H1 (cell line): ENCODE results near the gene CSNK1D.

Experiments
- EGR1 ChIP-seq: IDR thresholded peaks from 2 replicates; pipeline ENCODE4 v1.6.1; 2011; ENCODE audit warnings: low read depth, low read length, borderline replicate concordance
- EP300 ChIP-seq, 2 experiments: IDR thresholded peaks; 1 replicate in 1 of 2; 2 replicates in 1 of 2; pipeline ENCODE4 v1.6.1; 2011 to 2012; ENCODE audit warnings: low read depth in 2 of 2, low read length in 2 of 2, mild to moderate bottlenecking in 2 of 2, borderline replicate concordance in 1 of 2, inconsistent platforms in 1 of 2, moderate library complexity in 1 of 2
- EZH2 ChIP-seq: fragments of 200-600 bp; sonication (generic); IDR thresholded peaks from 2 replicates; pipeline ENCODE4 v1.7.1; 2012; ENCODE audit warnings: low read depth, mild to moderate bottlenecking, moderate library complexity, low read length, inconsistent platforms; ENCODE audit not compliant: severe bottlenecking
- POLR2A ChIP-seq, 2 experiments: IDR thresholded peaks; 1 replicate in 1 of 2; 2 replicates in 1 of 2; pipeline ENCODE4 v1.6.1; 2011; ENCODE audit warnings: low read depth in 2 of 2, low read length in 2 of 2, mild to moderate bottlenecking in 2 of 2; ENCODE audit errors: control extremely low read depth in 1 of 2
- ZNF274 ChIP-seq: IDR thresholded peaks from 2 replicates; pipeline ENCODE4 v1.7.0; 2012; ENCODE audit warnings: low read length, borderline replicate concordance; ENCODE audit errors: extremely low read depth
- TF ChIP-seq, protein P1 (sequence below): IDR thresholded peaks from 2 replicates; pipeline ENCODE4 v1.6.1; 2012; ENCODE audit warnings: inconsistent platforms
- TF ChIP-seq, protein P2 (sequence below), 3 experiments: IDR thresholded peaks; 1 replicate in 2 of 3; 2 replicates in 1 of 3; pipeline versions ENCODE4 v1.5.1 to v1.6.1; 2011; ENCODE audit warnings: low read length in 3 of 3, mild to moderate bottlenecking in 3 of 3, inconsistent platforms in 2 of 3, low read depth in 1 of 3, moderate library complexity in 1 of 3; ENCODE audit not compliant: insufficient read depth in 1 of 3; ENCODE audit errors: control extremely low read depth in 1 of 3

DNA sequence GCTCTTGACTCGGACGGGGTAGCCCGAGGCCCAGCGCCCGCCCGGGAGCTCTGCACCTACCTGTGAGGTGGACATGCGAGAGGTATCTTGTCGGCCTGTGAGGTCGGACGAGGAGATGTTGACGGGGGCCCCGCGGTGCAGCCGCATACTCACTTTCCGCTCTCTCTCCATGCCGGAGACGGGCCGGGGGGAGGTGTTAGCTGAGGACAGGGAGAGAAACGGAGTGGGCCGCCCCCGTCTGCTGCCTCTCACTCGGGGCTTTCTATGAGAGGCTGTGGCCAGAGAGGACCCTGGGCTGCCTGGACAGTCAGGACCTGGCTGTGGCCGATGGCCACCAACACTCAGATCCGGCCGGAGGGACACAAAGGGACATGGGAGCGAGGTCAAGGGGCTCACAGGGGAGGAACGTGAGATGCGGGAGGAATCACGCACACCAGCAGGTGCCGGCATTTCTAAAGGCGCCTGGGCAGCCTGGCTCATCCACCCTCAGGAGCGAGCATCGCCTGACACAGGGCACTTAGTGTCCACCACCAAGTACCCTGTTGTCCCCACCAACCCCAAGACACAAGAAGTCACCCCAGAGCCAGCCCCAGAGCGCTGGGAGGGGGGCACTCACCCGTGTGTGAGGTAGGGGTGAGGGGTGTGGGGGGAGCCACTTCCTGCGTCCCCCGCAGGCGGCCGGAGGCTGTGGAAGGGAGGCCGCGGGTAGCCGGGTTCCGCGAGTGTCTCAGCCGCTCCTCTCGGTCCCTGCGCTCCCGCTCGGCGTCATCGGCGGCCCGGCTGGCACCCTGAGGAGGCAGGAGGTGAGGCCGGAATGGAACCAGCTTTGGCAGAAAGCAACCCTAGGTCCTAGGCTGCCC is 24.5 kb downstream of the CSNK1D start:
- TF ChIP-seq, protein P1, sequence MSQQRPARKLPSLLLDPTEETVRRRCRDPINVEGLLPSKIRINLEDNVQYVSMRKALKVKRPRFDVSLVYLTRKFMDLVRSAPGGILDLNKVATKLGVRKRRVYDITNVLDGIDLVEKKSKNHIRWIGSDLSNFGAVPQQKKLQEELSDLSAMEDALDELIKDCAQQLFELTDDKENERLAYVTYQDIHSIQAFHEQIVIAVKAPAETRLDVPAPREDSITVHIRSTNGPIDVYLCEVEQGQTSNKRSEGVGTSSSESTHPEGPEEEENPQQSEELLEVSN, result no peak
- no peak for TF ChIP-seq EZH2
- no peak for TF ChIP-seq EP300 (IDR thresholded peaks at IDR 0.05; ENCODE audit: borderline replicate concordance in 1 of 2, low read depth in 2 of 2, low read length in 2 of 2)
- TF ChIP-seq, protein P2, sequence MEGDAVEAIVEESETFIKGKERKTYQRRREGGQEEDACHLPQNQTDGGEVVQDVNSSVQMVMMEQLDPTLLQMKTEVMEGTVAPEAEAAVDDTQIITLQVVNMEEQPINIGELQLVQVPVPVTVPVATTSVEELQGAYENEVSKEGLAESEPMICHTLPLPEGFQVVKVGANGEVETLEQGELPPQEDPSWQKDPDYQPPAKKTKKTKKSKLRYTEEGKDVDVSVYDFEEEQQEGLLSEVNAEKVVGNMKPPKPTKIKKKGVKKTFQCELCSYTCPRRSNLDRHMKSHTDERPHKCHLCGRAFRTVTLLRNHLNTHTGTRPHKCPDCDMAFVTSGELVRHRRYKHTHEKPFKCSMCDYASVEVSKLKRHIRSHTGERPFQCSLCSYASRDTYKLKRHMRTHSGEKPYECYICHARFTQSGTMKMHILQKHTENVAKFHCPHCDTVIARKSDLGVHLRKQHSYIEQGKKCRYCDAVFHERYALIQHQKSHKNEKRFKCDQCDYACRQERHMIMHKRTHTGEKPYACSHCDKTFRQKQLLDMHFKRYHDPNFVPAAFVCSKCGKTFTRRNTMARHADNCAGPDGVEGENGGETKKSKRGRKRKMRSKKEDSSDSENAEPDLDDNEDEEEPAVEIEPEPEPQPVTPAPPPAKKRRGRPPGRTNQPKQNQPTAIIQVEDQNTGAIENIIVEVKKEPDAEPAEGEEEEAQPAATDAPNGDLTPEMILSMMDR (IDR thresholded peaks at IDR 0.05; ENCODE audit: control extremely low read depth in 1 of 3, insufficient read depth in 1 of 3, low read depth in 1 of 3, low read length in 3 of 3), result no peak
- TF ChIP-seq EGR1, result no peak
- no peak for TF ChIP-seq ZNF274
- no peak for TF ChIP-seq POLR2A (IDR thresholded peaks at IDR 0.05; ENCODE audit: control extremely low read depth in 1 of 2, low read depth in 2 of 2, low read length in 2 of 2)
